SJCRH30 (cell line): ENCODE data around the gene OR56B1. TPM values are rescaled to one million over a fixed set of nuclear protein-coding genes. Genes with fewer than 3 reads are reported as not detected.
"Not testable (repeated sequence)": the region's sequence is repeated elsewhere in the genome, so short reads cannot be mapped to it uniquely, and the experiment has no call there.

Experiments used
- DNase-seq, 2 experiments: peaks; one replicate each; pipeline ENCODE4 v3.0.0-alpha.2; 2015 to 2020
- H3K27ac ChIP-seq: fragments of 250-450 bp; sonication (Bioruptor Pico); 2 replicates; pipeline ENCODE4 v1.5.1; 2020; ENCODE audit warnings: mild to moderate bottlenecking, moderate library complexity
- H3K27me3 ChIP-seq: fragments of 250-450 bp; sonication (Bioruptor Pico); 2 replicates; pipeline ENCODE4 v1.5.1; 2020; ENCODE audit warnings: mild to moderate bottlenecking, moderate library complexity
- H3K36me3 ChIP-seq: fragments of 250-450 bp; sonication (Bioruptor Pico); 2 replicates; pipeline ENCODE4 v1.5.1; 2020; ENCODE audit warnings: mild to moderate bottlenecking, moderate library complexity
- H3K4me1 ChIP-seq: fragments of 250-450 bp; sonication (Bioruptor Pico); 2 replicates; pipeline ENCODE4 v1.5.1; 2020; ENCODE audit warnings: mild to moderate bottlenecking, moderate library complexity
- H3K4me3 ChIP-seq: fragments of 250-450 bp; sonication (Bioruptor Pico); 2 replicates; pipeline ENCODE4 v1.5.1; 2020; ENCODE audit warnings: mild to moderate bottlenecking, moderate library complexity
- H3K9me3 ChIP-seq: fragments of 250-450 bp; sonication (Bioruptor Pico); replicated peaks from 2 replicates; pipeline ENCODE4 v1.5.1; 2020; ENCODE audit warnings: mild to moderate bottlenecking, moderate library complexity
- total RNA-seq: library from RNA; depleted of rRNA; stranded (reverse); fragments of >200 nt; shearing (Covaris generic); gene quantifications from 2 replicates; pipeline ENCODE4 v1.2.3, GENCODE V29; 2014; rRNA removed

OR56B1 gene
- not detected in 2 replicates for total RNA-seq

GRCh38 chr11:5736396-5736795 is at the start of gene OR56B1:
TSS of gene OR56B1 (plus strand) at chr11:5736448. CDS start at chr11:5736517, 69 bp downstream.
- no peak for DNase-seq
- Histone ChIP-seq H3K9me3 (no peaks in the 10 kb centered on the region), H3K4me3 (no peak within 1 kb of the TSS), H3K36me3 (no peaks in the 10 kb centered on the region), H3K27ac (no peak within 1 kb of the TSS), H3K4me1 (no peaks in the 10 kb centered on the region), H3K27me3 (peaks cover 6% of the 10 kb centered on the region; the same call in 1 of the 2 replicates)

GRCh38 chr11:5688482-5688881 is 47.8 kb upstream of the OR56B1 start:
- no peak for DNase-seq
- Histone ChIP-seq H3K4me3 (no peak overlapping the region), H3K27ac (no peak overlapping the region)

GRCh38 chr11:5689551-5689983 is 46.7 kb upstream of the OR56B1 start, which contains the start of gene TRIM22:
TSS of gene TRIM22 (plus strand) at chr11:5689790. CDS start at chr11:5696233, 6,443 bp downstream.
- Histone ChIP-seq H3K9me3 (no peaks in the 10 kb centered on the region; the same call in 1 of the 2 replicates), H3K27ac (no peak within 1 kb of the TSS), H3K4me3 (peak within 1 kb of the TSS; percentile 9; the same call in 1 of the 2 replicates), H3K4me1 (no peaks in the 10 kb centered on the region), H3K36me3 (no peaks in the 10 kb centered on the region), H3K27me3 (no peaks in the 10 kb centered on the region)
- peak in 1 of 2 experiments; percentile 6 for DNase-seq

More at GRCh38 chr11:5688482-5688881, 47.8 kb upstream of the OR56B1 start:
- Histone ChIP-seq H3K27me3 (no peaks in the 10 kb centered on the region), H3K9me3 (no peaks in the 10 kb centered on the region; the same call in 1 of the 2 replicates), H3K4me1 (no peaks in the 10 kb centered on the region), H3K36me3 (no peaks in the 10 kb centered on the region)

GRCh38 chr11:5690216-5690615 is 46.0 kb upstream of the OR56B1 start:
- no peak for DNase-seq
- Histone ChIP-seq H3K4me3 (peak overlapping the region; percentile 9; the same call in 1 of the 2 replicates), H3K4me1 (no peaks in the 10 kb centered on the region), H3K36me3 (no peaks in the 10 kb centered on the region), H3K9me3 (no peaks in the 10 kb centered on the region; the same call in 1 of the 2 replicates), H3K27me3 (no peaks in the 10 kb centered on the region), H3K27ac (no peak overlapping the region)

DNA sequence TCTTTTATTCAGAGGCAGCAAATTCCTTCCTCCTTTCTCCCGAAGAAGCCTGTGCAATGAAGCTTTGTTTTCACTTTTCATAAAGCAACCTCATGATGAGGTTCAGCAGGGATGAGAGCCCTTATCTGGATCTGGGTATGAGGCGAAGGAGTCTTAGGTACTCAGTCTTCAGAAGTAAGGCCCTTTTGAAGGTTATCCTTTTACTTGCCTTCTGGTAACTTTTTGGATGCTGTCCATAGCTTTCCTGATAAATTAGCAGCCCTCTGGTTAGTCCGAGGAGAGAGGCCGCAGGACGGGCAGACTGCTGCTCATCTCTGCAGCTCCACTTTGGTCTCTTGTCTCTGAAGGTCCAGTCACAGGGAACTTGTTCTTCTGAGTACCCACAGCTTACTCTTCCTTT is 45.5 kb upstream of the OR56B1 start:
- Histone ChIP-seq H3K9me3 (no peaks in the 10 kb centered on the region; the same call in 1 of the 2 replicates), H3K36me3 (no peaks in the 10 kb centered on the region), H3K4me1 (no peaks in the 10 kb centered on the region), H3K4me3 (peak overlapping the region; percentile 9; the same call in 1 of the 2 replicates), H3K27ac (no peak overlapping the region), H3K27me3 (no peaks in the 10 kb centered on the region)
- DNase-seq: no peak

DNA sequence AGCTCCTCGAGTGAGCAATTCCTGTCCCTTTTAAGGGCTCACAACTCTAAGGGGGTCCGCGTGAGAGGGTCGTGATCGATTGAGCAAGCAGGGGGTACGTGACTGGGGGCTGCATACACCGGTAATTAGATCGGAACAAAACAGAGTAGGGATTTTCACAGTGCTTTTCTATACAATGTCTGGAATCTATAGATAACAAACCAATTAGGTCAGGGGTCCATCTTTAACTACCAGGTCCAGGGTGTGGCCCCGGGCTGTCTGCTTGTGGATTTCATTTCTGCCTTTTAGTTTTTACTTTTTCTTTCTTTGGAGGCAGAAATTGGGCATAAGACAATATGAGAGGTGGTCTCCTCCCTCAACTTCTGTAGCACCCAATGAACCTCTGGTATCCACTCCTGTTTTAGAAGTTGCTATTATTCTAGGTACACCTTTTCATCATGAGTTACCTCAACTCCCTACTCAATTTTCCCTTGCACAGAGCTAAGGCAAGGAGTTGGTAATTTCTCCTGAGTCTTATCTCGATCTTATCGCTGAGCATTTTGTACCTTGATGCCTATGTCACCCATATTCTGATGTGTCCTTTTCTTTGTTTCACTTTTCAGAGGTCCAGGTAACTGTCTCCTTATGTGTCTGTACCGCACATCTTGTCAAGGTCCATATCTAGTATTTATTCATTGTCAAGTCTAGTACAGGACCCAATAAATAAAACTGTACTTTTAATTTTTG is 44.8 kb upstream of the OR56B1 start:
- H3K27me3 ChIP-seq, H3K9me3 ChIP-seq, H3K27ac ChIP-seq, H3K4me1 ChIP-seq, DNase-seq, H3K36me3 ChIP-seq, H3K4me3 ChIP-seq: not testable (repeated sequence)

GRCh38 chr11:5691964-5692361 is 44.3 kb upstream of the OR56B1 start:
- no peak overlapping the region for H3K4me3 ChIP-seq
- DNase-seq: no peak
- H3K4me1 ChIP-seq: peaks cover 7% of the 10 kb centered on the region; the same call in 1 of the 2 replicates
- H3K27me3 ChIP-seq: no peaks in the 10 kb centered on the region
- no peak overlapping the region for H3K27ac ChIP-seq
- H3K9me3 ChIP-seq: no peaks in the 10 kb centered on the region; the same call in 1 of the 2 replicates
- no peaks in the 10 kb centered on the region for H3K36me3 ChIP-seq

GRCh38 chr11:5694642-5695041 is 41.6 kb upstream of the OR56B1 start:
- Histone ChIP-seq H3K4me3 (no peak overlapping the region), H3K27ac (no peak overlapping the region), H3K27me3 (0 out of 2 replicates have a peak, but pooled peaks cover 3% of the 10 kb centered on the region), H3K4me1 (peaks cover 7% of the 10 kb centered on the region; the same call in 1 of the 2 replicates), H3K9me3 (no peaks in the 10 kb centered on the region), H3K36me3 (no peaks in the 10 kb centered on the region)
- DNase-seq: no peak

DNA sequence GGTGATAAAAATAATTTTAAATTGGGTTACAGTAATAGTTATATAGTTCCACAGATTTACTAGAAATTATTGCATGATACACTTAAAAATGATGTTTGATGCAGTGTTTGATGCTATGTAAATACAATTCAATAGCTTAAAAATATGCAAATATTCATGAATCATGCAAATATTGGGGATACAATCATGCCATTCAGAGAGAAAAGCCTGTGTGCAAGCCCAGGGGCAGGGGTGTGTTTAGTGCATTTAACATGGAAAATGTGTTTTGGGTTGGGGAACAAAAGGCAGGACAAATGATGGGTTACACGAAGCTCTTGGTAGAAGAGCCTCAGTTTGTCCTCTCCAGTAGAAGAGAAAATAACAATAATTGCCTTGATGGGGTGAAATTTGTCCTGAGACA is 40.7 kb upstream of the OR56B1 start:
- Histone ChIP-seq H3K36me3 (no peaks in the 10 kb centered on the region), H3K9me3 (no peaks in the 10 kb centered on the region), H3K27me3 (0 out of 2 replicates have a peak, but pooled peaks cover 3% of the 10 kb centered on the region), H3K4me3 (no peak overlapping the region), H3K4me1 (peaks cover 7% of the 10 kb centered on the region; the same call in 1 of the 2 replicates), H3K27ac (no peak overlapping the region)
- DNase-seq: no peak

- DNase-seq: peak; percentile 27 to 32
Measured at GRCh38 chr11:5696210-5696609, 40.0 kb upstream of the OR56B1 start.

GRCh38 chr11:5698281-5698680 is 38.0 kb upstream of the OR56B1 start:
- Histone ChIP-seq H3K4me1 (peaks cover 7% of the 10 kb centered on the region; the same call in 1 of the 2 replicates), H3K4me3 (no peak overlapping the region), H3K9me3 (no peaks in the 10 kb centered on the region), H3K36me3 (no peaks in the 10 kb centered on the region), H3K27me3 (0 out of 2 replicates have a peak, but pooled peaks cover 3% of the 10 kb centered on the region), H3K27ac (no peak overlapping the region)
- DNase-seq: no peak

More at GRCh38 chr11:5696210-5696609, 40.0 kb upstream of the OR56B1 start:
- Histone ChIP-seq H3K27me3 (0 out of 2 replicates have a peak, but pooled peaks cover 3% of the 10 kb centered on the region), H3K36me3 (no peaks in the 10 kb centered on the region), H3K27ac (no peak overlapping the region), H3K4me3 (no peak overlapping the region), H3K9me3 (no peaks in the 10 kb centered on the region), H3K4me1 (peaks cover 7% of the 10 kb centered on the region; the same call in 1 of the 2 replicates)

GRCh38 chr11:5700421-5701054 is 35.7 kb upstream of the OR56B1 start:
- Histone ChIP-seq H3K36me3 (no peaks in the 10 kb centered on the region), H3K4me3 (no peak overlapping the region), H3K27ac (no peak overlapping the region), H3K4me1 (peaks cover 7% of the 10 kb centered on the region; the same call in 1 of the 2 replicates), H3K27me3 (0 out of 2 replicates have a peak, but pooled peaks cover 3% of the 10 kb centered on the region), H3K9me3 (no peaks in the 10 kb centered on the region)
- DNase-seq: no peak

GRCh38 chr11:5701055-5701577 is 35.1 kb upstream of the OR56B1 start:
- no peak overlapping the region for H3K4me3 ChIP-seq
- H3K9me3 ChIP-seq: no peaks in the 10 kb centered on the region
- peaks cover 4% of the 10 kb centered on the region; the same call in 1 of the 2 replicates for H3K4me1 ChIP-seq
- H3K27me3 ChIP-seq: 0 out of 2 replicates have a peak, but pooled peaks cover 3% of the 10 kb centered on the region
- no peak overlapping the region for H3K27ac ChIP-seq
- no peaks in the 10 kb centered on the region for H3K36me3 ChIP-seq
- no peak for DNase-seq

DNA sequence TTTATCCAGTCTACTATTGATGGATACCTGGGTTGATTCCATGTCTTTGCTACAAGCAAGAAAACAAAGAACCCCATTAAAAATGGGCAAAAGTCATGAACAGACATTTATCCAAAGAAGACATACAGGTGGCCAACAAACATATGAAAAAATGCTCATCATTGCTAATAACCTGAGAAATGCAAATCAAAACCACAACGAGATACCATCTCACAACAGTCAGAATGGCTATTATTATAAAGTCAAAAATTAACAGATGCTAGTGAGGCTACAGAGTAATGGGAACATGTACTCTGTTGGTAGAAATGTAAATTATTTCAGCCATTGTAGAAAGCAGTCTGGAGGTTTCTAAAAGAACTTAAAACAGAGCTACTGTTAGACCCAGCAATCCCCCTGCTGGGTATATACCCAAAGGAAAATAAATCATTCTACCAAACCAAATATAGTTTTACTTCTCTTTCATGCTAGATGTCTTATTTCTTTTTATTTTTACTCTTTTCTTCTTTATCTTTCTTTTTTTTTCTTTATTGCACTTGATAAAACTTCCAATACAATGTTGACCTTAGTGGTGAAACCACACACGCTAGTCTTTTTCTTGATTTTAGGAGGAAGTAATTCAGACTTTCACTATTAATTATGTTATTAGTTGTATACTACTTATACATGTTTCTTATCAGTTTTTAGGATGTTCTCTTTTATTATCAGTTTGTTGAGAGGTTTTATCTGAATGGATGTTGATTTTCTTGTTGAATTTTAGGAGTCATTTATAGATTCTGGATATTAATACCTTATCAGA is 32.3 kb upstream of the OR56B1 start:
- H3K36me3 ChIP-seq: no peaks in the 10 kb centered on the region
- DNase-seq: no peak
- H3K4me1 ChIP-seq: no peaks in the 10 kb centered on the region
- no peaks in the 10 kb centered on the region for H3K27me3 ChIP-seq
- no peak overlapping the region for H3K27ac ChIP-seq
- H3K9me3 ChIP-seq: no peaks in the 10 kb centered on the region
- no peak overlapping the region for H3K4me3 ChIP-seq
